ENCODE results near the gene MORC2. TPM values are rescaled to one million over a fixed set of nuclear protein-coding genes. Genes with fewer than 3 reads are reported as not detected.
A peak's percentile ranks its signal among the peaks of the same experiment; 100 is the strongest.

MORC2 gene
- total and polyA plus RNA-seq, 2 of the 13 experiments (the other 11 are each of a cell fraction or from before 2014, with no cell fraction given) = 11.9 to 18.3 TPM

DNA sequence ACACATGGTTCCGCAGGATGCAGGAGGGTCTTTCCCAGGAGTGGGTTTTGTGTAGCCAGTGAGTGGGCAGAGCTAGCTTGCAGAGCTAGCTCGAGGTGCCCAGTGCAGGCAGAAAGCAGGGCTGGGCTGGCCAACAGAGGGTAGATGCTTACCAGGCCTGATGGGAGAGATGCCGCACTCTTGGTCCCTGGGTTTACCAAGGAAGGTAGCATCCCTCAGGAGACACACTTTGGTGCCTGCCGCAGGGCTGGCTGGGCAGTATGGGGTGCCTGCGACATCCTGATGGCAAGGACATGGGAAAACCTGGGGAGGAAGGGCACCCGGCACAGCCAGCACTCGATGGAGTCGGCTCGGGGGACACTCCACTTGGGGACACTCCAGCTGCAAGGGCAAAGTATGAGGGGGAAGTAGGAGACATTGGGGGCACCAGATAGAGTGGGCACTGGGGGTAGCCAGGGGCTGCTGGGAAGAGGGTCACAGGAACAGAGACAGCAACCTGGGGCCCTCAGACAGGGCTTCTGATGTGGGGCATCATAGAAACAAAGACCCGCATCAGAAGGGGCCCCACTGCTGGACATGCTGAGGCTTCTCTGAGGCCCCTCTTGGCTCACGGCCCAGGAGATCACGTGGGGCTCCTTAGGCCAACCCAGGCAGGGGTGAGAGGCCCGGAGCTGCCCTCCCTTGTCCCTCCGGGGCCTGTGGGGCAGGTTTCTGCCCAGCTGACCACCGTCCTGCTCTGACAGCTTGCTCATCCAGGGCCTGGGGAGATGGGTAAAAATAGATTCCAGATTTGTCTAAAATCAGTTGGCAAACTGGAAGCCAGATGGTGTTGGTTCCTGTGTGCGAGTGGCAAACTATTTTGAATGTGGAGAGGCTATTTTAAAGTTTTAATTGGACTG, 89.8 kb downstream of the MORC2 start:
- ATAC-seq (peak; percentile 7; the same call in 2 of the 3 replicates), DNase-seq (ENCODE audit: low spot score) (peak; percentile 28), FAIRE-seq (no peak)
- no peaks in the 10 kb centered on the region for H4K20me1 ChIP-seq (ENCODE audit: insufficient read depth, low read length)
- CTCF ChIA-PET (ENCODE audit: low intra/inter-chr PET ratio, low total read pairs) = no interaction called here
- intact Hi-C loops (cut with micrococcal nuclease; ENCODE audit: unreplicated experiment) (no loop called here), in situ Hi-C loops (cut with HindIII; ENCODE audit: extremely low pct_ligation_motif_present, low pct_unique_long_range_greater_than_20kb) (no loop called here)
- H3K36me3 ChIP-seq (replicated peaks in 1 of 2; ENCODE audit: control insufficient read depth in 1 of 2, insufficient read depth in 2 of 2, low read length in 2 of 2) = no peaks in the 10 kb centered on the region
- H3K4me1 ChIP-seq (ENCODE audit: insufficient read depth, low read length) = peaks cover 58% of the 10 kb centered on the region
- H3K27me3 ChIP-seq (ENCODE audit: control insufficient read depth in 1 of 2, insufficient read depth in 2 of 2, low read length in 2 of 2) = peaks cover 3 to 21% of the 10 kb centered on the region in 2 experiments; a peak in 3 of 5 replicates
- BruUV-seq (replicated peaks) = no TSS peak
- H3K9ac ChIP-seq (ENCODE audit: insufficient read depth, low read depth, low read length) = peak overlapping the region; percentile 43; the same call in 1 of the 2 replicates
- 27% methylated on average over 9 of the region's 16 CpGs for WGBS (ENCODE audit: low lambda C conversion rate)
- H3K9me3 ChIP-seq (ENCODE audit: low read length) = no peaks in the 10 kb centered on the region
- H3K79me2 ChIP-seq (ENCODE audit: insufficient read depth, low read length) = no peaks in the 10 kb centered on the region
- POLR2A ChIA-PET = no interaction called here
- peak overlapping the region; percentile 57 for H3K4me2 ChIP-seq (ENCODE audit: low read depth, low read length)
- H2AFZ ChIP-seq (ENCODE audit: low read length) = no peak overlapping the region
- no peak overlapping the region for H3K27ac ChIP-seq (ENCODE audit: extremely low read length, insufficient read depth, low read length)
- peak overlapping the region in 1 of 3 experiments; percentile 40; a peak in 1 of 6 replicates for H3K4me3 ChIP-seq (replicated peaks in 1 of 3; ENCODE audit: insufficient read depth in 1 of 3, low read depth in 2 of 3, low read length in 3 of 3)
- TF ChIP-seq ZNF567 (CRISPR knock-in tag; IDR thresholded peaks at IDR 0.05; ENCODE audit: borderline replicate concordance) (no peak), ZNF589 (CRISPR knock-in tag; conservative IDR thresholded peaks at IDR 0.05) (no peak), TFAP4 (IDR thresholded peaks at IDR 0.05; ENCODE audit: borderline replicate concordance, low read depth) (peak; percentile 37; the same call in 1 of the 2 replicates), SOX6 (IDR thresholded peaks at IDR 0.05) (no peak), SOX6 (CRISPR knock-in tag; IDR thresholded peaks at IDR 0.05) (peak; percentile 35; the same call in 1 of the 2 replicates), ZFX (CRISPR knock-in tag; IDR thresholded peaks at IDR 0.05; ENCODE audit: low read depth) (peak; percentile 53), GATA4 (IDR thresholded peaks at IDR 0.05; ENCODE audit: borderline replicate concordance, low read depth) (no peak), GATAD2A (CRISPR knock-in tag; IDR thresholded peaks at IDR 0.05) (peak; percentile 35; the same call in 1 of the 2 replicates), PHF5A (CRISPR knock-in tag; IDR thresholded peaks at IDR 0.05; ENCODE audit: low read depth, unreplicated experiment) (no peak), RFXAP (CRISPR knock-in tag; IDR thresholded peaks at IDR 0.05; ENCODE audit: borderline replicate concordance) (no peak), ARNT (IDR thresholded peaks at IDR 0.05) (no peak), ZNF432 (CRISPR knock-in tag; IDR thresholded peaks at IDR 0.05; ENCODE audit: borderline replicate concordance) (no peak), KLF9 (CRISPR knock-in tag; IDR thresholded peaks at IDR 0.05; ENCODE audit: low read depth) (no peak), ZNF160 (CRISPR knock-in tag; IDR thresholded peaks at IDR 0.05) (no peak), HMG20B (CRISPR knock-in tag; conservative IDR thresholded peaks at IDR 0.05) (no peak), ZNF136 (CRISPR knock-in tag; IDR thresholded peaks at IDR 0.05; ENCODE audit: low read depth) (no peak), ZFP91 (CRISPR knock-in tag; IDR thresholded peaks at IDR 0.05; ENCODE audit: borderline replicate concordance) (peak; percentile 48; the same call in 1 of the 2 replicates), GABPB1 (CRISPR knock-in tag; IDR thresholded peaks at IDR 0.05) (0 out of 2 replicates have a peak, but pooled peaks have one; percentile 16)
- TF ChIP-seq, protein P1, sequence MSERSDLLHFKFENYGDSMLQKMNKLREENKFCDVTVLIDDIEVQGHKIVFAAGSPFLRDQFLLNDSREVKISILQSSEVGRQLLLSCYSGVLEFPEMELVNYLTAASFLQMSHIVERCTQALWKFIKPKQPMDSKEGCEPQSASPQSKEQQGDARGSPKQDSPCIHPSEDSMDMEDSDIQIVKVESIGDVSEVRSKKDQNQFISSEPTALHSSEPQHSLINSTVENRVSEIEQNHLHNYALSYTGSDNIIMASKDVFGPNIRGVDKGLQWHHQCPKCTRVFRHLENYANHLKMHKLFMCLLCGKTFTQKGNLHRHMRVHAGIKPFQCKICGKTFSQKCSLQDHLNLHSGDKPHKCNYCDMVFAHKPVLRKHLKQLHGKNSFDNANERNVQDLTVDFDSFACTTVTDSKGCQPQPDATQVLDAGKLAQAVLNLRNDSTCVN (CRISPR knock-in tag; IDR thresholded peaks at IDR 0.05; ENCODE audit: borderline replicate concordance) = no peak

Data from HepG2 (cell line).